SK-N-SH (cell line): ENCODE data around the gene UBE2G1. TPM values are rescaled to one million over a fixed set of nuclear protein-coding genes. Genes with fewer than 3 reads are reported as not detected.
A peak's percentile ranks its signal among the peaks of the same experiment; 100 is the strongest.

Source experiments
- CTCF ChIA-PET: fragments of 300-600, 350-600 bp; formaldehyde crosslinking; extraction: SDS; loops from one replicate; lab custom pipeline; 2021; lab: Yijun Ruan, JAX
- POLR2A ChIA-PET: fragments of 350-600 bp; sonication (Branson Sonifier 250); formaldehyde crosslinking; extraction: SDS; loops from one replicate; lab custom pipeline; 2020; ENCODE audit warnings: antibody characterized with exemption, inconsistent platforms; lab: Yijun Ruan, JAX
- DNase-seq: peaks from one replicate; pipeline ENCODE4 v3.0.0; 2012
- H2AFZ ChIP-seq: fragments of 200-600 bp; sonication (generic); 2 replicates; pipeline ENCODE4 v1.8.1; 2016; ENCODE audit warnings: antibody characterized with exemption, mild to moderate bottlenecking, low read depth
- H3F3A ChIP-seq: fragments of 200-600 bp; sonication (generic); replicated peaks from 2 replicates; pipeline ENCODE3; 2016; ENCODE audit warnings: antibody characterized with exemption, mild to moderate bottlenecking; ENCODE audit not compliant: insufficient read depth
- H3K27ac ChIP-seq, 2 experiments: fragments of 200-500 bp in 1 of 2; fragments of 200-600 bp in 1 of 2; sonication (Bioruptor generic) in 1 of 2; sonication (generic), shearing (Covaris generic) in 1 of 2; 2 replicates each; pipeline versions ENCODE4 v1.5.1 to v1.6.1; 2014 to 2016; ENCODE audit warnings: low read depth in 2 of 2, inconsistent platforms in 1 of 2, low read length in 1 of 2, mild to moderate bottlenecking in 1 of 2, mixed read lengths in 1 of 2
- H3K27me3 ChIP-seq: fragments of 200-600 bp; sonication (generic), shearing (Covaris generic); 2 replicates; pipeline ENCODE4 v1.6.1; 2016; ENCODE audit warnings: mixed run types; ENCODE audit not compliant: insufficient read depth
- H3K36me3 ChIP-seq, 2 experiments: fragments of 200-500 bp in 1 of 2; fragments of 200-600 bp in 1 of 2; sonication (Bioruptor generic) in 1 of 2; sonication (generic) in 1 of 2; replicated peaks in 1 of 2; 2 replicates each; pipeline versions ENCODE3 to v1.5.1; 2014 to 2016; ENCODE audit warnings: low read length in 1 of 2, mild to moderate bottlenecking in 1 of 2; ENCODE audit not compliant: insufficient read depth in 2 of 2, control insufficient read depth in 1 of 2
- H3K4me1 ChIP-seq, 2 experiments: fragments of 200-500 bp in 1 of 2; fragments of 200-600 bp in 1 of 2; sonication (Bioruptor generic) in 1 of 2; sonication (generic), shearing (Covaris generic) in 1 of 2; 2 replicates each; pipeline versions ENCODE4 v1.5.1 to v1.6.1; 2014 to 2016; ENCODE audit warnings: low read depth in 1 of 2, low read length in 1 of 2, mixed run types in 1 of 2; ENCODE audit not compliant: insufficient read depth in 2 of 2, control insufficient read depth in 1 of 2
- H3K4me2 ChIP-seq: fragments of 200-600 bp; sonication (generic), shearing (Covaris generic); 2 replicates; pipeline ENCODE4 v1.6.1; 2017; ENCODE audit warnings: mixed run types
- H3K4me3 ChIP-seq, 2 experiments: fragments of 200-500 bp in 1 of 2; fragments of 200-600 bp in 1 of 2; sonication (Bioruptor generic) in 1 of 2; sonication (generic), shearing (Covaris generic) in 1 of 2; 2 replicates each; pipeline versions ENCODE4 v1.5.1 to v1.8.1; 2014 to 2016; ENCODE audit warnings: low read depth in 2 of 2, inconsistent platforms in 1 of 2, low read length in 1 of 2, mild to moderate bottlenecking in 1 of 2, mixed read lengths in 1 of 2, moderate library complexity in 1 of 2
- H3K79me2 ChIP-seq: fragments of 200-600 bp; sonication (generic); 2 replicates; pipeline ENCODE4 v1.8.1; 2017; ENCODE audit warnings: mild to moderate bottlenecking; ENCODE audit not compliant: insufficient read depth
- H3K9ac ChIP-seq: fragments of 200-600 bp; sonication (generic); 2 replicates; pipeline ENCODE4 v1.6.1; 2017; ENCODE audit warnings: mixed run types
- H3K9me2 ChIP-seq: fragments of 200-600 bp; sonication (generic); 2 replicates; pipeline ENCODE4 v1.6.1; 2017; ENCODE audit warnings: mixed run types
- H3K9me3 ChIP-seq: fragments of 200-600 bp; sonication (generic); 2 replicates; pipeline ENCODE4 v1.6.1; 2017; ENCODE audit warnings: mixed run types, mild to moderate bottlenecking, moderate library complexity
- H4K20me1 ChIP-seq: fragments of 200-600 bp; sonication (generic); 2 replicates; pipeline ENCODE4 v1.6.1; 2017; ENCODE audit warnings: mild to moderate bottlenecking, mixed run types; ENCODE audit not compliant: insufficient read depth
- EP300 ChIP-seq, 2 experiments: IDR thresholded peaks; 2 replicates each; pipeline versions ENCODE4 v1.4.0 to v1.6.1; 2012; ENCODE audit warnings: borderline replicate concordance in 1 of 2, low read depth in 1 of 2, low read length in 1 of 2
- EZH2phosphoT487 ChIP-seq: fragments of 200-600 bp; sonication (generic); IDR thresholded peaks from 2 replicates; pipeline ENCODE4 v1.6.1; 2017; ENCODE audit warnings: low read depth, mixed run types, mild to moderate bottlenecking, antibody characterized with exemption, moderate library complexity, borderline replicate concordance
- FOSL2 ChIP-seq: IDR thresholded peaks from 2 replicates; pipeline ENCODE4 v1.4.0; 2012; ENCODE audit warnings: low read depth, mild to moderate bottlenecking, moderate library complexity, borderline replicate concordance
- IRF3 ChIP-seq: fragments of 150-350 bp; IDR thresholded peaks from 2 replicates; pipeline ENCODE4 v1.6.1; 2016; ENCODE audit warnings: mild to moderate bottlenecking, low read depth, low read length
- JUND ChIP-seq: IDR thresholded peaks from 2 replicates; pipeline ENCODE4 v1.4.0; 2012
- MEF2A ChIP-seq: IDR thresholded peaks from 2 replicates; pipeline ENCODE4 v1.4.0; 2012; ENCODE audit warnings: low read depth, borderline replicate concordance
- NFIC ChIP-seq: IDR thresholded peaks from 2 replicates; pipeline ENCODE4 v1.4.0; 2012; ENCODE audit warnings: borderline replicate concordance
- PBX3 ChIP-seq: IDR thresholded peaks from 2 replicates; pipeline ENCODE4; 2012
- REST ChIP-seq: IDR thresholded peaks from 2 replicates; pipeline ENCODE4 v1.6.1; 2012; ENCODE audit warnings: mild to moderate bottlenecking, low read depth, low read length, moderate library complexity
- SIN3A ChIP-seq: IDR thresholded peaks from 2 replicates; pipeline ENCODE4 v1.6.1; 2012; ENCODE audit warnings: low read depth, mild to moderate bottlenecking, low read length, moderate library complexity, borderline replicate concordance
- TAF1 ChIP-seq: IDR thresholded peaks from 2 replicates; pipeline ENCODE4 v1.6.1; 2012; ENCODE audit warnings: low read depth, mild to moderate bottlenecking, low read length, moderate library complexity, borderline replicate concordance
- TCF12 ChIP-seq: IDR thresholded peaks from 2 replicates; pipeline ENCODE4 v1.4.0; 2012
- USF2 ChIP-seq: fragments of 150-350 bp; IDR thresholded peaks from 2 replicates; pipeline ENCODE4 v1.6.1; 2017; ENCODE audit warnings: antibody characterized with exemption, low read length, low read depth, borderline replicate concordance
- WGBS: methylation state at CpG from one replicate; pipeline ENCODE4 v1.1.6; 2017; ENCODE audit warnings: low lambda C conversion rate; 5-methylcytosine and 5-hydroxymethylcytosine counted together
- polyA plus RNA-seq, 3 experiments: library from polyadenylated mRNA; depleted of rRNA; stranded (reverse); fragments of >200 nt; gene quantifications; 2 replicates each; pipeline ENCODE4 v1.2.3, GENCODE V29; 2012

UBE2G1 gene
- polyA plus RNA-seq, 1 of the 3 experiments (the other 2 are of a cell fraction) = 23.2 TPM

- Histone ChIP-seq H4K20me1 (peaks cover 3% of the 10 kb centered on the region; the same call in 1 of the 2 replicates), H3K4me1 (peaks cover 3 to 42% of the 10 kb centered on the region in 2 experiments), H3K4me2 (peak overlapping the region; percentile 25), H3K27ac (peak overlapping the region; percentile 80 to 98; a peak in 3 of 4 replicates), H3K27me3 (no peaks in the 10 kb centered on the region), H3K4me3 (no peak overlapping the region), H2AFZ (no peak overlapping the region), H3K9ac (peak overlapping the region; percentile 27; the same call in 1 of the 2 replicates), H3F3A (peaks cover 59% of the 10 kb centered on the region), H3K9me3 (no peaks in the 10 kb centered on the region), H3K9me2 (no peaks in the 10 kb centered on the region), H3K36me3 (peaks cover 2 to 25% of the 10 kb centered on the region in 2 experiments), H3K79me2 (peaks cover 38% of the 10 kb centered on the region)
- ChIA-PET POLR2A (interaction anchor here (0.6 kb wide), 1 partner anchor 202 kb away, joined by 4 read pairs; no protein-coding TSS in a partner anchor), CTCF (interaction anchor here (1.0 to 3.1 kb wide), 3 partner anchors 17 to 82 kb away, joined by 3 to 13 read pairs (median 8); no protein-coding TSS in a partner anchor)
- TF ChIP-seq TCF12 = peak; percentile 57
- peak; percentile 41; the same call in 1 of the 2 replicates for TF ChIP-seq PBX3
- TF ChIP-seq REST = no peak
- peak; percentile 55; the same call in 1 of the 2 replicates for TF ChIP-seq FOSL2
- TF ChIP-seq SIN3A = no peak
- TF ChIP-seq USF2 = no peak
- TF ChIP-seq TAF1 = no peak
- TF ChIP-seq IRF3 = no peak
- TF ChIP-seq EZH2phosphoT487 = no peak
- TF ChIP-seq EP300 (IDR thresholded peaks at IDR 0.05; ENCODE audit: borderline replicate concordance in 1 of 2, low read depth in 1 of 2, low read length in 1 of 2) = peak in 1 of 2 experiments; percentile 13; a peak in 1 of 4 replicates
- peak; percentile 43; the same call in 1 of the 2 replicates for TF ChIP-seq JUND
- TF ChIP-seq NFIC = peak; percentile 26; the same call in 1 of the 2 replicates
- TF ChIP-seq MEF2A = no peak
- WGBS = 44% methylated on average over 4 of the region's 4 CpGs
- DNase-seq = no peak
Observed at GRCh38 chr17:4232168-4232813, 134.2 kb downstream of the UBE2G1 start.
